Measurements from ENCODE around the gene DSTN. TPM values are rescaled to one million over a fixed set of nuclear protein-coding genes. Genes with fewer than 3 reads are reported as not detected.

DSTN gene
- total and polyA plus RNA-seq, 9 of the 15 experiments (the other 6 are each of a cell fraction or from before 2014, with no cell fraction given): 25.7 to 88.3 (median 61.0) TPM

- POLR2A ChIA-PET: interaction anchor here (0.7 to 0.9 kb wide), 3 partner anchors 17 to 812 kb away, joined by 3 read pairs; no protein-coding TSS in a partner anchor
- no peak for DNase-seq (ENCODE audit: extremely low read depth in 1 of 4, low spot score in 3 of 4)
- H3K79me2 ChIP-seq (ENCODE audit: control insufficient read depth, insufficient read depth, low read length): no peaks in the 10 kb centered on the region; the same call in 2 of the 3 replicates
- no peaks in the 10 kb centered on the region for H3K36me3 ChIP-seq (ENCODE audit: control insufficient read depth, insufficient read depth, low read length)
- peaks cover 0 to 15% of the 10 kb centered on the region in 2 experiments; a peak in 2 of 5 replicates for H3K4me1 ChIP-seq (replicated peaks in 1 of 2; ENCODE audit: control insufficient read depth in 2 of 2, insufficient read depth in 2 of 2, low read length in 2 of 2)
- H3K4me3 ChIP-seq: no peak overlapping the region
- in situ Hi-C loops (cut with MboI): no loop called here
- peaks cover 6% of the 10 kb centered on the region for H4K20me1 ChIP-seq (replicated peaks; ENCODE audit: control insufficient read depth, insufficient read depth, low read length)
- intact Hi-C loops (cut with micrococcal nuclease): no loop called here
- no TSS peak for BruUV-seq (replicated peaks)
- peaks cover 4% of the 10 kb centered on the region for H3K9me1 ChIP-seq (ENCODE audit: control insufficient read depth, insufficient read depth, low read length)
- no peak for FAIRE-seq
- H2AFZ ChIP-seq (ENCODE audit: low read depth, low read length): no peak overlapping the region
- peak overlapping the region in 1 of 2 experiments; percentile 40; a peak in 2 of 4 replicates for H3K9ac ChIP-seq (ENCODE audit: insufficient read depth in 1 of 2, low read depth in 2 of 2, low read length in 2 of 2)
- CTCF ChIA-PET (ENCODE audit: low intra/inter-chr PET ratio): no interaction called here
- H3K9me3 ChIP-seq (replicated peaks; ENCODE audit: control insufficient read depth, insufficient read depth, low read depth, low read length): no peaks in the 10 kb centered on the region
- H3K27me3 ChIP-seq (ENCODE audit: control insufficient read depth in 2 of 2, insufficient read depth in 2 of 2, low read length in 2 of 2): no peaks in the 10 kb centered on the region
- 77% methylated on average over 14 of the region's 20 CpGs for WGBS (ENCODE audit: insufficient coverage, low coverage, missing lambda C conversion rate)
- TF ChIP-seq DACH1 (IDR thresholded peaks at IDR 0.05; ENCODE audit: partially characterized antibody): no peak
- no peak for TF ChIP-seq PHF20 (IDR thresholded peaks at IDR 0.05; ENCODE audit: partially characterized antibody)
- TF ChIP-seq CHD2 (IDR thresholded peaks at IDR 0.05; ENCODE audit: low read depth, low read length): no peak
- no peak for TF ChIP-seq ID3 (CRISPR knock-in tag; IDR thresholded peaks at IDR 0.05)
- TF ChIP-seq ID3 (tag; IDR thresholded peaks at IDR 0.05): no peak
- no peak for TF ChIP-seq CEBPG (CRISPR knock-in tag; IDR thresholded peaks at IDR 0.05)
- TF ChIP-seq CEBPG (tag; conservative IDR thresholded peaks at IDR 0.05 in 1 of 2, IDR thresholded peaks at IDR 0.05 in 1 of 2): no peak
- no peak for TF ChIP-seq RREB1 (CRISPR knock-in tag; IDR thresholded peaks at IDR 0.05)
- TF ChIP-seq NCOA4 (IDR thresholded peaks at IDR 0.05; ENCODE audit: partially characterized antibody): no peak
- TF ChIP-seq ZNF778 (CRISPR knock-in tag; IDR thresholded peaks at IDR 0.05): no peak
- no peak for TF ChIP-seq MBD2 (IDR thresholded peaks at IDR 0.05; ENCODE audit: borderline replicate concordance, low read depth)
- TF ChIP-seq C11orf30 (IDR thresholded peaks at IDR 0.05; ENCODE audit: low read depth): no peak
- no peak for TF ChIP-seq TFAP4 (CRISPR knock-in tag; IDR thresholded peaks at IDR 0.05; ENCODE audit: borderline replicate concordance)
- no peak for TF ChIP-seq NR2C1 (IDR thresholded peaks at IDR 0.05)
- no peak for TF ChIP-seq NR2C1 (tag; IDR thresholded peaks at IDR 0.05)
- no peak for TF ChIP-seq ZFX (CRISPR knock-in tag; IDR thresholded peaks at IDR 0.05)
- no peak overlapping the region for H3K4me2 ChIP-seq (ENCODE audit: insufficient read depth, low read length)
- no peak overlapping the region for H3K27ac ChIP-seq (ENCODE audit: extremely low read depth, low read depth, low read length)
- no peak for ATAC-seq
These were observed 77.8 kb downstream of the DSTN start for GRCh38 chr20:17647391-17648314.
